DOHH2 (cell line): ENCODE measurements around the gene GDNF.

Experiments
- EZH2phosphoT487 ChIP-seq: fragments of 200-600 bp; sonication (generic); IDR thresholded peaks from 2 replicates; pipeline ENCODE4 v1.6.1; 2017; ENCODE audit warnings: borderline replicate concordance, mild to moderate bottlenecking, antibody characterized with exemption, low read length, moderate library complexity, mixed read lengths
- TF ChIP-seq, protein P1 (sequence below): fragments of 200-600 bp; sonication (generic); IDR thresholded peaks from one replicate; pipeline ENCODE4 v1.5.1; 2014; ENCODE audit warnings: antibody characterized with exemption, mild to moderate bottlenecking, low read depth, low read length; ENCODE audit not compliant: poor library complexity, severe bottlenecking

DNA sequence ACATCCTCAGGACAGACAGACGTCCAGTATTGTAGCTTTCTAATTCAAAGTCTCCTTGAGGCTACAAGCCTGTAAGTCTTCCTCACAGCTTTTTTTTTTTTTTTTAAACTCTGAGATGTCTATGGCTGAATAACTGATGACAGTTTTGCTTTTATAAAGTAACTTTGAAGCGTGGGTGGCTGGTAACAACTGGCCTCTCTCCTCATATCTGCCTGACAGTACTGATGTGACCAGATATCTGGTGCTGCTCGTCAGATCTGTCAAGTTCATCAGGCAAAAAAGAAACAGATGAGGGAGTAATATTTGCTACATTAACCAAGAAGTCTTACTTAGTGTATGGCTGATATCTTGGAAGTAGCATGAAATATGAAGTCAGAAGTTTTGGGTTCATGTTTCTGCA lies 72.6 kb downstream of the GDNF start:
- TF ChIP-seq, protein P1, sequence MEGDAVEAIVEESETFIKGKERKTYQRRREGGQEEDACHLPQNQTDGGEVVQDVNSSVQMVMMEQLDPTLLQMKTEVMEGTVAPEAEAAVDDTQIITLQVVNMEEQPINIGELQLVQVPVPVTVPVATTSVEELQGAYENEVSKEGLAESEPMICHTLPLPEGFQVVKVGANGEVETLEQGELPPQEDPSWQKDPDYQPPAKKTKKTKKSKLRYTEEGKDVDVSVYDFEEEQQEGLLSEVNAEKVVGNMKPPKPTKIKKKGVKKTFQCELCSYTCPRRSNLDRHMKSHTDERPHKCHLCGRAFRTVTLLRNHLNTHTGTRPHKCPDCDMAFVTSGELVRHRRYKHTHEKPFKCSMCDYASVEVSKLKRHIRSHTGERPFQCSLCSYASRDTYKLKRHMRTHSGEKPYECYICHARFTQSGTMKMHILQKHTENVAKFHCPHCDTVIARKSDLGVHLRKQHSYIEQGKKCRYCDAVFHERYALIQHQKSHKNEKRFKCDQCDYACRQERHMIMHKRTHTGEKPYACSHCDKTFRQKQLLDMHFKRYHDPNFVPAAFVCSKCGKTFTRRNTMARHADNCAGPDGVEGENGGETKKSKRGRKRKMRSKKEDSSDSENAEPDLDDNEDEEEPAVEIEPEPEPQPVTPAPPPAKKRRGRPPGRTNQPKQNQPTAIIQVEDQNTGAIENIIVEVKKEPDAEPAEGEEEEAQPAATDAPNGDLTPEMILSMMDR, result no peak
- TF ChIP-seq EZH2phosphoT487, result no peak
